Upper lobe of right lung (tissue), 1 donor: ENCODE results near the gene TEAD3. TPM values are rescaled to one million over a fixed set of nuclear protein-coding genes. Genes with fewer than 3 reads are reported as not detected.
A peak's percentile ranks its signal among the peaks of the same experiment; 100 is the strongest.
"Not testable (repeated sequence)": the region's sequence is repeated elsewhere in the genome, so short reads cannot be mapped to it uniquely, and the experiment has no call there.

Experiments used
- ATAC-seq: fragments of 200-7000 bp; cut with Tn5 transposase; one replicate; pipeline ENCODE4 v1.9.1; 2020; ENCODE audit warnings: mild to moderate bottlenecking, moderate library complexity
- DNase-seq: peaks from one replicate; pipeline ENCODE4 v3.0.0-alpha.2; 2020
- H3K27ac ChIP-seq: fragments of 200-600 bp; one replicate; pipeline ENCODE4 v1.8.0; 2022
- H3K27me3 ChIP-seq: fragments of 200-600 bp; one replicate; pipeline ENCODE4 v1.8.0; 2022; ENCODE audit warnings: mild to moderate bottlenecking
- H3K36me3 ChIP-seq: fragments of 200-600 bp; one replicate; pipeline ENCODE4 v1.8.0; 2022
- H3K4me1 ChIP-seq: fragments of 200-600 bp; one replicate; pipeline ENCODE4 v1.8.0; 2022
- H3K4me3 ChIP-seq: fragments of 200-600 bp; one replicate; pipeline ENCODE4 v1.8.0; 2022; ENCODE audit warnings: mild to moderate bottlenecking
- H3K9me3 ChIP-seq: fragments of 200-600 bp; one replicate; pipeline ENCODE4 v1.8.0; 2022
- intact Hi-C: fragments of 100-400 bp; cut with DNase I; formaldehyde crosslinking; loops from one replicate; pipeline ENCODE4 v1.11.0; 2022
- total RNA-seq: library from RNA; stranded (reverse); fragmentation: NEBNext Ultra II Directional; extraction: Animal tissue kit (Norgen Biotek cat#: 25700); gene quantifications from one replicate; pipeline ENCODE4 v1.2.1, GENCODE V29; 2021
- TF ChIP-seq, protein P1 (sequence below): fragments of 200-600 bp; IDR thresholded peaks from one replicate; pipeline ENCODE4 v1.8.0; 2022; ENCODE audit warnings: antibody characterized with exemption
- donor health status: DM: no; HTN: yes; CAD: no; lungs with severe emphysema.

Gene TEAD3
- total RNA-seq, 1 donor from 2014 or later: 23.4 TPM

DNA sequence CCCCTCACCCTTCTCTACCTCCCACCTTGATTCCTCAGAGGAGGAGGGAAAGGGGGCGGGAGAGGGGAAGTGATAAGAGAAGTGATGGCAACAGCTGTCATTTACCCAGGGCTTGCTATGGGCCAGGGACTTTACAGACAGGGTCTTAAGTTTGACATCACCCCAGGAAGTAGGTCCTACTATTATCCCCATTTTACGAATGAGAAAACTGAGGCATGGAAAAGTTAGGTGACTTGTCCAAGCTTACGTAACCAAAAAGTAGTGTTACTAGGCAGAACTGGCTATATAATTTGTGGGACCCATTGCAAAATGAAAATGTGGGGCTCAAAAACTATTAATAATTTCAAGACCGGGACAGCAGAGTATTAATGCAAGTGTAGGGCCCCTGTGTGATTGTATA, 55.2 kb downstream of the TEAD3 start:
- TF ChIP-seq, protein P1, sequence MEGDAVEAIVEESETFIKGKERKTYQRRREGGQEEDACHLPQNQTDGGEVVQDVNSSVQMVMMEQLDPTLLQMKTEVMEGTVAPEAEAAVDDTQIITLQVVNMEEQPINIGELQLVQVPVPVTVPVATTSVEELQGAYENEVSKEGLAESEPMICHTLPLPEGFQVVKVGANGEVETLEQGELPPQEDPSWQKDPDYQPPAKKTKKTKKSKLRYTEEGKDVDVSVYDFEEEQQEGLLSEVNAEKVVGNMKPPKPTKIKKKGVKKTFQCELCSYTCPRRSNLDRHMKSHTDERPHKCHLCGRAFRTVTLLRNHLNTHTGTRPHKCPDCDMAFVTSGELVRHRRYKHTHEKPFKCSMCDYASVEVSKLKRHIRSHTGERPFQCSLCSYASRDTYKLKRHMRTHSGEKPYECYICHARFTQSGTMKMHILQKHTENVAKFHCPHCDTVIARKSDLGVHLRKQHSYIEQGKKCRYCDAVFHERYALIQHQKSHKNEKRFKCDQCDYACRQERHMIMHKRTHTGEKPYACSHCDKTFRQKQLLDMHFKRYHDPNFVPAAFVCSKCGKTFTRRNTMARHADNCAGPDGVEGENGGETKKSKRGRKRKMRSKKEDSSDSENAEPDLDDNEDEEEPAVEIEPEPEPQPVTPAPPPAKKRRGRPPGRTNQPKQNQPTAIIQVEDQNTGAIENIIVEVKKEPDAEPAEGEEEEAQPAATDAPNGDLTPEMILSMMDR: no peak
- no peaks in the 10 kb centered on the region for H3K36me3 ChIP-seq
- H3K4me1 ChIP-seq: no peaks in the 10 kb centered on the region
- no peak for DNase-seq
- intact Hi-C loops: no loop called here
- H3K27me3 ChIP-seq: no peaks in the 10 kb centered on the region
- ATAC-seq: no peak
- H3K4me3 ChIP-seq: no peak overlapping the region
- no peak overlapping the region for H3K27ac ChIP-seq
- H3K9me3 ChIP-seq: no peaks in the 10 kb centered on the region

DNA sequence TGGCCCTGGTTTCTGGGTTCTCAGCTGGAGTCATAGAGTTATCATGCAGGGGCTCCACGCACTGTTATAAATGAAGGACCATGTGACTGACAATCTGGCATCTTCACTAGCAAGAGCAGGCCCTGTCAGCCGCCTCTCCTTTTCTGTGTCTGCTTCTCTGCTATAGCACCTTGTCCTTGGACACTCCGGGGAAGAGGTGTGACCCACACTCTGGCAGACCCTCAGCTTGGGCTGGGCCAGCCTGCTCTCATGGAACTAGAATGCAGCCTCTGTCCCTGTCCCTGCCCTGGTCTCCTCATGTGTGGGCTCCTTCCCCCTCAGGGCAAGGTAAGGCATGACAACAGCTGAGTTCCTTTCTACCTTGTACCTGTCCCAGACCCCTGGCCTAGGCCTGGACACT, 55.7 kb downstream of the TEAD3 start:
- Histone ChIP-seq H3K36me3 (no peaks in the 10 kb centered on the region), H3K9me3 (no peaks in the 10 kb centered on the region), H3K27ac (no peak overlapping the region), H3K4me1 (no peaks in the 10 kb centered on the region), H3K27me3 (no peaks in the 10 kb centered on the region), H3K4me3 (no peak overlapping the region)
- no peak for DNase-seq
- intact Hi-C loops: no loop called here
- peak; percentile 24 for ATAC-seq
- TF ChIP-seq, protein P1: no peak

GRCh38 chr6:35439308-35439707, 57.6 kb downstream of the TEAD3 start:
- Histone ChIP-seq H3K36me3 (no peaks in the 10 kb centered on the region), H3K27me3 (no peaks in the 10 kb centered on the region), H3K4me3 (no peak overlapping the region), H3K4me1 (no peaks in the 10 kb centered on the region), H3K27ac (no peak overlapping the region), H3K9me3 (no peaks in the 10 kb centered on the region)
- DNase-seq: no peak
- ATAC-seq: no peak
- TF ChIP-seq, protein P1: no peak
- intact Hi-C loops: no loop called here

DNA sequence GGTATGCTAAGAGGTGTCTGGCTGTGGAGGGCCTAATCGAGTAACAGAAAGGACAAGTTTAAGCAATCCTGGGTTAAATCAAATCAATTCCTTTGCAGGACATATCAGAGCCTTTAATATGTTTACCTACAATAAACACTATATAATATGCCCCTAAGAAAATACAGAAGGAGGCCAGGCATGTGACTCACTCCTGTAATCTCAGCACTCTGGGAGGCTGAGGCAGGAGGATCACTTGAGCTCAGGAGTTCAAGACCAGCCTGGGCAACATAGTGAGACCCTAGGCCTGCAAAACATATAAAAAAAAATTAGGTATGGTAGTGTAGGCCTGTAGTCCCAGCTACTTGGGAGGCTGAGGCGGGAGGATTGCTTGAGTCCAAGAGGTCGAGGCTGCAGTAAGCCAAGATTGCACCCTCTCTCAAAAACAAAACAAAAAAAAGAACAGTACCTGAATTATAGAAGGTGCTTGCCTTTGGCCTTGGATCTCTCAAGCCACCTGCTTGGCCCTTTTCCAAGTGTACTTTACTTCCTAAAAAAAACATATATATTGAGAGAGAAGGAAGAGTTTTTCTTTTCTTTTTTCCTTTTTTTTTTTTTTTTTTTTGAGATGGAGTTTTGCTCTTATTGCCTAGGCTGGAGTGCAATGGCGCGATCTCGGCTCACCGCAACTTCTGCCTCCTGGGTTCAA, 58.4 kb downstream of the TEAD3 start:
- H3K4me3 ChIP-seq, DNase-seq, H3K27ac ChIP-seq, H3K36me3 ChIP-seq, H3K9me3 ChIP-seq, H3K4me1 ChIP-seq, H3K27me3 ChIP-seq, intact Hi-C loops, ATAC-seq: not testable (repeated sequence)

DNA sequence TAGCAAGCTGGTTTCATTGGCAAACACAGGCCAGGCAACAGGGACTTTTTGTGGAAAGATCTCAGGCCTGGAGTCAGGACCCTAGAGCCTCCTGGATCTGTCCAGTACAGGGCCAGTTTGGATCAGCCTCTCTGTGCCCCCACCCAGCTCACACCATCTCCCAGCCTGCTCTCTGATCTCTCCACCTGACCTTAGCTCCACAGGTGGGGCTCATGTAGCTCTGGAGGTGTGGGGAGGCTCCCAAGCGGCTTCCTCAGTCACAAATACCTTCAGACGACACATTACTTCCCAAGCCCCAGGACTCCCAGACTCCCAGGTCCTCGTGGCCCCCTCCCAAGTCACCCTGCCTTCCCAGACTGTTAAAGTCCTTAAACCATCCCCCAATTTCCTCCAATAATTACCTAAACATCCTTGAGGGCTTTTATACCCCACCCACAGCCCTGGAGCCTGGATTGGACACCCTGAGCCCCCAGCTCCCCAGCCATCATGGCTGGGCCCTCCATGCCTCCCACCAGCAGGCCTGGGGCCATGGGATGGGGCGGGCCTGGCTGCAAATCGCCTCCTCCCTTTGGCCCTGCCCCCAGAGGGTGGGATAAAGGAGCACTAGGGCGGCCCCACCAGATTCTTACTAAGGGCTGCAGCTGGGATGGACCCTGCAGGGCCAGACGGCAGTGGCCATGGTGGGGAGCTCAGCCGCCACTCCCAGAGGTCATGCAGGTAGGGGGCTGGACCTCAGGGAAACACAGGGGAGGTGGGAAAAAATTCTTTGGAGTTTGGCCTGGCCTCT, 60.6 kb downstream of the TEAD3 start:
- H3K27me3 ChIP-seq: no peaks in the 10 kb centered on the region
- TF ChIP-seq, protein P1: no peak
- ATAC-seq (peak; percentile 27), DNase-seq (no peak)
- no peak overlapping the region for H3K4me3 ChIP-seq
- no peaks in the 10 kb centered on the region for H3K4me1 ChIP-seq
- no peaks in the 10 kb centered on the region for H3K9me3 ChIP-seq
- H3K27ac ChIP-seq: no peak overlapping the region
- no peaks in the 10 kb centered on the region for H3K36me3 ChIP-seq
- intact Hi-C loops: no loop called here

- DNase-seq: no peak
- no peak overlapping the region for H3K4me3 ChIP-seq
Measured at GRCh38 chr6:35435074-35435837, 61.6 kb downstream of the TEAD3 start.

DNA sequence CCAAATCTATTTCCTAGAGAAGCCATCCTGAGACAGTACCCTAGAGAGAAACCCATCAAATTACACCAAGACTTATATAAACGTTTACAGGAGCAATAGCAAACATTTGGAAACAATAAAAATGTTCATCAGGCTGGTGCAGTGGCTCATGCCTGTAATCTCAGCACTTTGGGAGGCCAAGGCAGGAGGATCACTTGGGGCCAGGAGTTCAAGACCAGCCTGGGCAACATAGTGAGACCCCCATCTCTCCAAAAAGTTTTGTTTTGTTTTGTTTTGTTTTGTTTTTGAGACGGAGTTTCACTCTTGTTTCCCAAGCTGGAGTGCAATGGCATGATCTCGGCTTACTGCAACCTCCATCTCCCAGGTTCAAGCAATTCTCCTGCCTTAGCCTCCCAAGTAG, 64.2 kb downstream of the TEAD3 start:
- DNase-seq, H3K27ac ChIP-seq, H3K4me1 ChIP-seq, H3K4me3 ChIP-seq, ATAC-seq, H3K36me3 ChIP-seq, intact Hi-C loops, H3K27me3 ChIP-seq: not testable (repeated sequence)
- H3K9me3 ChIP-seq: peaks cover 19% of the 10 kb centered on the region

More at GRCh38 chr6:35435074-35435837, 61.6 kb downstream of the TEAD3 start:
- ATAC-seq: peak; percentile 15
- Histone ChIP-seq H3K9me3 (no peaks in the 10 kb centered on the region), H3K36me3 (no peaks in the 10 kb centered on the region), H3K4me1 (no peaks in the 10 kb centered on the region), H3K27ac (no peak overlapping the region), H3K27me3 (no peaks in the 10 kb centered on the region)
- TF ChIP-seq, protein P1: no peak
- intact Hi-C loops: no loop called here
